Osteocyte (in vitro differentiated cells): Measurements from ENCODE around the gene CCT4. TPM values are rescaled to one million over a fixed set of nuclear protein-coding genes. Genes with fewer than 3 reads are reported as not detected.
"Not testable (repeated sequence)": the region's sequence is repeated elsewhere in the genome, so short reads cannot be mapped to it uniquely, and the experiment has no call there.

Experiments
- DNase-seq: peaks from one replicate; pipeline ENCODE4 v3.0.0; 2021; ENCODE audit warnings: mixed read lengths; ENCODE audit not compliant: unreplicated experiment; ENCODE audit errors: extremely low spot score
- H3K27ac Mint-ChIP-seq: one replicate; pipeline ENCODE4 v1.8.0; 2021; ENCODE audit warnings: mild to moderate bottlenecking, mixed read lengths; ENCODE audit not compliant: unreplicated experiment
- H3K27me3 Mint-ChIP-seq: one replicate; pipeline ENCODE4 v1.8.0; 2021; ENCODE audit warnings: mixed read lengths; ENCODE audit not compliant: unreplicated experiment
- H3K36me3 Mint-ChIP-seq: one replicate; pipeline ENCODE4 v1.8.0; 2021; ENCODE audit warnings: mixed read lengths; ENCODE audit not compliant: unreplicated experiment
- H3K4me1 Mint-ChIP-seq: one replicate; pipeline ENCODE4 v1.8.0; 2021; ENCODE audit warnings: mixed read lengths; ENCODE audit not compliant: unreplicated experiment
- H3K4me3 Mint-ChIP-seq: one replicate; pipeline ENCODE4 v1.8.0; 2021; ENCODE audit warnings: mild to moderate bottlenecking, moderate library complexity, mixed read lengths; ENCODE audit not compliant: unreplicated experiment
- H3K9me3 Mint-ChIP-seq: one replicate; pipeline ENCODE4 v1.8.0; 2021; ENCODE audit warnings: mixed read lengths; ENCODE audit not compliant: unreplicated experiment
- CTCF ChIP-seq: fragments of 200-600 bp; sonication (generic); IDR thresholded peaks from 2 replicates; pipeline ENCODE4 v1.5.0; 2021; ENCODE audit warnings: antibody characterized with exemption, mild to moderate bottlenecking, moderate library complexity
- total RNA-seq: library from RNA; stranded (reverse); gene quantifications from 2 replicates; pipeline ENCODE4 v1.2.1, GENCODE V29; 2021

The CCT4 gene
- total RNA-seq, 1 donor from 2014 or later, result 125 TPM

DNA sequence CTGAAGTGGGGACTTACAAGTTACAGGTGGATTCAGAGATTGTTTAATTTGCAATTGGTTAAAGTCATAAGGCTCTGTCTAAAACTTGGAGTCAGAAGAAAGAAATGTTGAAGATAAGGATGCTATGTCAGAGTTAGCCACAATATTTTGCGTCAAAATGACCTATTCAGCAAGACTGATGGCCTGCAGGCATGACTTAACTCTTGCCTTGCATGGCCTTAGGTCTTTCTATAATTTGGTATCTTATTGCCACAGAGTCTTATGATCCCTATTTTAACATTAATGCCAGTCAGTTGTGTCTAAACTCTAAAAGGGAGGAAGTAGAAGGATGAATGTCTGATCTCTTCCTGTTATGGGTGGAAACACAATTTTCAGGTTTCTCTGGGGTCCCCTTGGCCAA lies 11.8 kb upstream of the CCT4 start:
- Mint-ChIP-seq H3K27me3 (peaks cover 2% of the 10 kb centered on the region), H3K36me3 (no peaks in the 10 kb centered on the region), H3K9me3 (no peaks in the 10 kb centered on the region), H3K27ac (no peak overlapping the region), H3K4me1 (no peaks in the 10 kb centered on the region), H3K4me3 (no peak overlapping the region)
- no peak for TF ChIP-seq CTCF
- no peak for DNase-seq

DNA sequence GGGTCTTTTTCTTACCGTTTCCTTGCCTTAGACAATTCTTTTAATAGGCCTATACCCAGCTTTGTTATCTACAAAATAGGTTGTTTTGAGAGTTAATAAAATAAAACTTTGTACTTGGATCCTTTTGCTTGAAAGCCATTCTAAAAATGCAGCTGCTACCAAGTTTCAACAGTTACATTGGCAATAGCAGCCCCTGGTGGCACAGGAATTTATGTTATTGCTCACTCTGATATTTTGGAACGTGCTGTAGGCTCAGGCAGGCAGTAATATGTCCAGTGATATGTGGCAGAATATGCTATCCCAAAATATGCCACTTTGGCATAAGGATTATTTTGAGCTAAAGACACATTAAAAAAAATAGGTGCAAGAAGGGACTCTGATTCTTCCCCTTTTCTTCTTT lies 10.4 kb upstream of the CCT4 start:
- Mint-ChIP-seq H3K27ac (no peak overlapping the region), H3K4me3 (no peak overlapping the region), H3K4me1 (no peaks in the 10 kb centered on the region), H3K9me3 (no peaks in the 10 kb centered on the region), H3K36me3 (no peaks in the 10 kb centered on the region), H3K27me3 (peaks cover 2% of the 10 kb centered on the region)
- peak; percentile 62 for TF ChIP-seq CTCF
- DNase-seq, result no peak

GRCh38 chr2:61887717-61888266 lies 664 bp downstream of the CCT4 start:
- Mint-ChIP-seq H3K27ac (peak overlapping the region; percentile 98), H3K9me3 (no peaks in the 10 kb centered on the region), H3K4me1 (peaks cover 28% of the 10 kb centered on the region), H3K27me3 (no peaks in the 10 kb centered on the region), H3K36me3 (peaks cover 8% of the 10 kb centered on the region), H3K4me3 (peak overlapping the region; percentile 91)
- no peak for TF ChIP-seq CTCF
- DNase-seq, result no peak

DNA sequence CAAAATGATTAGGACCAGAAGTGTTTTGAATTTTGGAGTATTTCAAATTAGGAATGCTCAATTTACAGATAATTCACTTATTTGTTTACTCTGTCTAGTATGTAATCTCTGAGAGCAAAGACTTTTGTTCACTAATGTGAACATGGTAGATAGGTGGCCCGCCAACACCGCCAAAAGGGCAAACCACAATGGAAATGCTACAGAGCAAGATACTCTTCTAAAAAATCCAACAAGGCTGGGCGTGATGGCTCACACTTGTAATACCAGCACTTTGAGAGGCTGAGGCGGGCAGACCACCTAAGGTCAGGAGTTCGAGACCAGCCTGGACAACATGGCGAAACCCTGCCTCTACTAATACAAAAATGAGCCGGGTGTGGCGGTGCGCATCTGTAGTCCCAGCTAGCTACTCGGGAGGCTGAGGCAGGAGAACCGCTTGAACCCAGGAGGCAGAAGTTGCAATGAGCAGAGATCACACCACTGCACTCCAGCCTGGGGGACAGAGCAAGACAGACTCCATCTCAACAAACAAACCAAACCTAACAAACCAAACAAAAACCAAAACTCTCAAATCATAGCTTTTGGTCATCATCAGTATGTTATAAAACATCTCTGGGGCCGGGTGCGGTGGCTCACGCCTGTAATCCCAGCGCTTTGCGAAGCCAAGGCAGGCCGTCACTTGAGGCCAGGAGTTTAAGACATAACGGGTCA lies 2.4 kb downstream of the CCT4 start:
- Mint-ChIP-seq H3K27me3 (no peaks in the 10 kb centered on the region), H3K27ac (no peak overlapping the region), H3K4me1 (peaks cover 28% of the 10 kb centered on the region), H3K36me3 (peaks cover 15% of the 10 kb centered on the region), H3K9me3 (no peaks in the 10 kb centered on the region), H3K4me3 (peak overlapping the region; percentile 91)
- TF ChIP-seq CTCF, result no peak
- DNase-seq, result no peak

DNA sequence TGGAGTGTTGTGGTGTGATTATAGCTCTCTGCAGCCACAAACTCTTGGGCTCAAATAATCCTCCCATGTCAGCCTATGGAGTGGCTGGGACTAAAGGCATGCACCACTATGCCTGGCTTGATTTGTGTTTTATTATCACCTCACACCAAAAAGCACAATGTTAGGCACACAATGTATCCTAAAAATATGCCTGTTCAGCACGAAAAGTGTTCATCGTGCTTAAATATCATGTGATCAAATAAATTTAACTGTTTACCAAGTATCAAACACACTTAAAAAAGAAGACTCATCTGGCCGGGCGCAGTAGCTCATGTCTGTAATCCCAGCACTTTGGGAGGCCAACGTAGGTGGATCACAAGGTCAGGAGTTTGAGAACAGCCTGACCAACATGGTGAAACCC lies 5.6 kb downstream of the CCT4 start:
- Mint-ChIP-seq H3K36me3 (peaks cover 21% of the 10 kb centered on the region), H3K27ac (no peak overlapping the region), H3K4me1 (peaks cover 20% of the 10 kb centered on the region), H3K4me3 (no peak overlapping the region), H3K9me3 (no peaks in the 10 kb centered on the region), H3K27me3 (no peaks in the 10 kb centered on the region)
- no peak for TF ChIP-seq CTCF
- DNase-seq, result no peak

- not testable (repeated sequence) for H3K27me3 Mint-ChIP-seq, H3K4me3 Mint-ChIP-seq, DNase-seq, H3K27ac Mint-ChIP-seq, H3K4me1 Mint-ChIP-seq, H3K9me3 Mint-ChIP-seq
- peaks cover 37% of the 10 kb centered on the region for H3K36me3 Mint-ChIP-seq
Observed at GRCh38 chr2:61879351-61879750, 9.1 kb downstream of the CCT4 start.
